ENCODE data around the gene ARHGDIG. TPM values are rescaled to one million over a fixed set of nuclear protein-coding genes. Genes with fewer than 3 reads are reported as not detected.

ARHGDIG gene
- total and polyA plus RNA-seq, 9 of the 15 experiments (the other 6 are each of a cell fraction or from before 2014, with no cell fraction given): 0.36 to 2.5 (median 0.64) TPM; not detected in 2

GRCh38 chr16:317583-317982 is 37.2 kb downstream of the ARHGDIG start:
- Histone ChIP-seq H4K20me1 (replicated peaks; ENCODE audit: control insufficient read depth, insufficient read depth, low read length) (peaks cover 25% of the 10 kb centered on the region; the same call in 1 of the 2 replicates), H3K9ac (ENCODE audit: insufficient read depth in 1 of 2, low read depth in 2 of 2, low read length in 2 of 2) (peak overlapping the region in 1 of 2 experiments; percentile 75; a peak in 2 of 4 replicates), H3K9me1 (ENCODE audit: control insufficient read depth, insufficient read depth, low read length) (no peaks in the 10 kb centered on the region), H3K4me3 (no peak overlapping the region), H2AFZ (ENCODE audit: low read depth, low read length) (no peak overlapping the region), H3K4me1 (replicated peaks in 1 of 2; ENCODE audit: control insufficient read depth in 2 of 2, insufficient read depth in 2 of 2, low read length in 2 of 2) (peaks cover 0 to 42% of the 10 kb centered on the region in 2 experiments; a peak in 3 of 5 replicates), H3K9me3 (replicated peaks; ENCODE audit: control insufficient read depth, insufficient read depth, low read depth, low read length) (no peaks in the 10 kb centered on the region), H3K27me3 (ENCODE audit: control insufficient read depth in 2 of 2, insufficient read depth in 2 of 2, low read length in 2 of 2) (no peaks in the 10 kb centered on the region), H3K4me2 (ENCODE audit: insufficient read depth, low read length) (no peak overlapping the region), H3K79me2 (ENCODE audit: control insufficient read depth, insufficient read depth, low read length) (peaks cover 91% of the 10 kb centered on the region), H3K36me3 (ENCODE audit: control insufficient read depth, insufficient read depth, low read length) (peaks cover 72% of the 10 kb centered on the region), H3K27ac (ENCODE audit: extremely low read depth, low read depth, low read length) (no peak overlapping the region)
- DNase-seq (ENCODE audit: extremely low read depth in 1 of 4, low spot score in 3 of 4) (no peak), FAIRE-seq (no peak), ATAC-seq (no peak)
- in situ Hi-C loops (cut with MboI): no loop called here
- ChIA-PET POLR2A (no interaction called here), CTCF (ENCODE audit: low intra/inter-chr PET ratio) (no interaction called here)
- intact Hi-C loops (cut with micrococcal nuclease): no loop called here
- 93% methylated on average over 5 of the region's 5 CpGs for WGBS (ENCODE audit: insufficient coverage, low coverage, missing lambda C conversion rate)
- no peak for TF ChIP-seq TBL1XR1 (IDR thresholded peaks at IDR 0.05; ENCODE audit: low read length in 2 of 2)
- TF ChIP-seq MTF1 (CRISPR knock-in tag; IDR thresholded peaks at IDR 0.05; ENCODE audit: borderline replicate concordance): no peak
- BruUV-seq (replicated peaks): no TSS peak

GRCh38 chr16:318628-319027 is 38.2 kb downstream of the ARHGDIG start:
- no TSS peak for BruUV-seq (replicated peaks)
- intact Hi-C loops (cut with micrococcal nuclease) (no loop called here), in situ Hi-C loops (cut with MboI) (no loop called here)
- H3K4me1 ChIP-seq (replicated peaks in 1 of 2; ENCODE audit: control insufficient read depth in 2 of 2, insufficient read depth in 2 of 2, low read length in 2 of 2): peaks cover 2 to 49% of the 10 kb centered on the region in 2 experiments; a peak in 4 of 5 replicates
- FAIRE-seq: no peak
- POLR2A ChIA-PET: interaction anchor here (0.7 kb wide), 1 partner anchor 62 kb away, joined by 3 read pairs; no protein-coding TSS in a partner anchor
- H3K9me3 ChIP-seq (replicated peaks; ENCODE audit: control insufficient read depth, insufficient read depth, low read depth, low read length): no peaks in the 10 kb centered on the region
- no peaks in the 10 kb centered on the region for H3K27me3 ChIP-seq (ENCODE audit: control insufficient read depth in 2 of 2, insufficient read depth in 2 of 2, low read length in 2 of 2)
- peaks cover under 1% of the 10 kb centered on the region for H3K9me1 ChIP-seq (ENCODE audit: control insufficient read depth, insufficient read depth, low read length)
- H3K36me3 ChIP-seq (ENCODE audit: control insufficient read depth, insufficient read depth, low read length): peaks cover 62% of the 10 kb centered on the region
- H2AFZ ChIP-seq (ENCODE audit: low read depth, low read length): no peak overlapping the region
- peak; percentile 88 for ATAC-seq
- 96% methylated on average over 18 of the region's 22 CpGs for WGBS (ENCODE audit: insufficient coverage, low coverage, missing lambda C conversion rate)
- H3K9ac ChIP-seq (ENCODE audit: insufficient read depth in 1 of 2, low read depth in 2 of 2, low read length in 2 of 2): peak overlapping the region in 1 of 2 experiments; percentile 4; a peak in 1 of 4 replicates
- CTCF ChIA-PET (ENCODE audit: low intra/inter-chr PET ratio): interaction anchor here (0.6 kb wide), 1 partner anchor 116 kb away, joined by 8 read pairs; no protein-coding TSS in a partner anchor
- no peak overlapping the region for H3K27ac ChIP-seq (ENCODE audit: extremely low read depth, low read depth, low read length)
- H4K20me1 ChIP-seq (replicated peaks; ENCODE audit: control insufficient read depth, insufficient read depth, low read length): peaks cover 25% of the 10 kb centered on the region; the same call in 1 of the 2 replicates
- DNase-seq (ENCODE audit: extremely low read depth in 1 of 4, low spot score in 3 of 4): peak in 2 of 4 experiments; percentile 37 to 43
- no peak overlapping the region for H3K4me2 ChIP-seq (ENCODE audit: insufficient read depth, low read length)
- H3K4me3 ChIP-seq: no peak overlapping the region
- H3K79me2 ChIP-seq (ENCODE audit: control insufficient read depth, insufficient read depth, low read length): peaks cover 91% of the 10 kb centered on the region
- no peak for TF ChIP-seq ZNF639 (CRISPR knock-in tag; conservative IDR thresholded peaks at IDR 0.05 in 1 of 2, IDR thresholded peaks at IDR 0.05 in 1 of 2)
- TF ChIP-seq BACH1 (tag; IDR thresholded peaks at IDR 0.05): no peak
- TF ChIP-seq ZBTB33 (CRISPR knock-in tag; IDR thresholded peaks at IDR 0.05): peak; percentile 99
- TF ChIP-seq RBM22 (IDR thresholded peaks at IDR 0.05; ENCODE audit: low read depth, low read length, poor library complexity, severe bottlenecking): peak; percentile 56
- TF ChIP-seq CTCF (IDR thresholded peaks at IDR 0.05 in 2 of 3, conservative IDR thresholded peaks at IDR 0.05 in 1 of 3; ENCODE audit: insufficient read depth in 2 of 3, low read depth in 1 of 3, low read length in 3 of 3): peak; percentile 56 to 98 (median 65)
- peak in 1 of 2 experiments; percentile 16; a peak in 1 of 4 replicates for TF ChIP-seq RAD21 (CRISPR knock-in tag; conservative IDR thresholded peaks at IDR 0.05 in 1 of 2, IDR thresholded peaks at IDR 0.05 in 1 of 2)
